Naive thymus-derived CD4-positive, alpha-beta T cell (primary cell): ENCODE measurements around the gene ZNF718. TPM values are rescaled to one million over a fixed set of nuclear protein-coding genes. Genes with fewer than 3 reads are reported as not detected.
"Not testable (repeated sequence)": the region's sequence is repeated elsewhere in the genome, so short reads cannot be mapped to it uniquely, and the experiment has no call there.

Experiments
- ATAC-seq: fragments of 150-1000 bp; cut with Tn5 transposase; 2 replicates; pipeline ENCODE4 v1.10.0; 2021; ENCODE audit warnings: mild to moderate bottlenecking, moderate library complexity
- CTCF ChIA-PET: fragments of 350-600 bp; sonication (Branson Sonifier 250); formaldehyde crosslinking; loops from one replicate; lab custom pipeline; 2021; ENCODE audit warnings: antibody characterized with exemption; lab: Charles Lee
- POLR2A ChIA-PET: fragments of 350-600 bp; sonication (Branson Sonifier 250); formaldehyde crosslinking; loops from one replicate; lab custom pipeline; 2021; ENCODE audit warnings: antibody characterized with exemption, inconsistent platforms; lab: Charles Lee
- DNase-seq, 9 donors: peaks; one replicate each; pipeline versions ENCODE4 v3.0.0 to v3.0.0-alpha.2; 2020 to 2022; ENCODE audit warnings: mixed read lengths in 1 of 9
- H3K27ac ChIP-seq: one replicate; pipeline ENCODE4 v1.7.0; 2013; ENCODE audit warnings: mild to moderate bottlenecking, low read depth, low read length, moderate library complexity
- H3K27me3 ChIP-seq, 2 donors: one replicate each; pipeline ENCODE4 v1.7.0; 2013; ENCODE audit warnings: low read length in 2 of 2, mild to moderate bottlenecking in 2 of 2, moderate library complexity in 2 of 2; ENCODE audit not compliant: control insufficient read depth in 2 of 2, insufficient read depth in 2 of 2
- H3K36me3 ChIP-seq, 3 experiments: 1 replicate in 2 of 3; 2 replicates in 1 of 3; pipeline ENCODE4 v1.7.0; 2013; ENCODE audit warnings: low read length in 3 of 3, mild to moderate bottlenecking in 3 of 3, moderate library complexity in 1 of 3; ENCODE audit not compliant: insufficient read depth in 3 of 3, control insufficient read depth in 2 of 3
- H3K4me1 ChIP-seq, 2 donors: one replicate each; pipeline ENCODE4 v1.7.0; 2013; ENCODE audit warnings: low read length in 2 of 2, mild to moderate bottlenecking in 2 of 2, moderate library complexity in 1 of 2; ENCODE audit not compliant: control insufficient read depth in 2 of 2, insufficient read depth in 2 of 2
- H3K4me3 ChIP-seq: 2 replicates; pipeline ENCODE4 v1.7.0; 2013; ENCODE audit warnings: mild to moderate bottlenecking, low read length
- H3K9me3 ChIP-seq, 3 experiments: 1 replicate in 2 of 3; 2 replicates in 1 of 3; pipeline ENCODE4 v1.7.0; 2013; ENCODE audit warnings: low read length in 3 of 3; ENCODE audit not compliant: control insufficient read depth in 2 of 3
- H3K27ac Mint-ChIP-seq, 9 donors: one replicate each; pipeline ENCODE4 v1.8.0; 2020 to 2022; ENCODE audit warnings: mixed read lengths in 9 of 9, mild to moderate bottlenecking in 8 of 9, moderate library complexity in 5 of 9, inconsistent platforms in 2 of 9
- H3K27me3 Mint-ChIP-seq, 5 donors: one replicate each; pipeline ENCODE4 v1.8.0; 2021 to 2022; ENCODE audit warnings: mixed read lengths in 5 of 5, mild to moderate bottlenecking in 1 of 5
- H3K36me3 Mint-ChIP-seq, 5 donors: one replicate each; pipeline ENCODE4 v1.8.0; 2020 to 2022; ENCODE audit warnings: mixed read lengths in 5 of 5, mild to moderate bottlenecking in 3 of 5, inconsistent platforms in 1 of 5
- H3K4me1 Mint-ChIP-seq, 7 donors: one replicate each; pipeline ENCODE4 v1.8.0; 2020 to 2022; ENCODE audit warnings: mixed read lengths in 7 of 7, mild to moderate bottlenecking in 3 of 7, inconsistent platforms in 1 of 7
- H3K4me3 Mint-ChIP-seq, 10 donors: one replicate each; pipeline ENCODE4 v1.8.0; 2020 to 2022; ENCODE audit warnings: mild to moderate bottlenecking in 10 of 10, mixed read lengths in 10 of 10, moderate library complexity in 6 of 10, inconsistent platforms in 2 of 10
- H3K9me3 Mint-ChIP-seq, 11 donors: one replicate each; pipeline ENCODE4 v1.8.0; 2020 to 2022; ENCODE audit warnings: mixed read lengths in 11 of 11, mild to moderate bottlenecking in 4 of 11, inconsistent platforms in 1 of 11, moderate library complexity in 1 of 11
- intact Hi-C, 2 donors: fragments of 100-400 bp; cut with micrococcal nuclease; formaldehyde crosslinking; loops; one replicate each; pipeline ENCODE4 v1.15.1; 2023
- polyA plus RNA-seq, 2 donors: library from polyadenylated mRNA; unstranded; fragments of 300-500 nt; fragmentation: Illumina TruSeq; gene quantifications; one replicate each; pipeline ENCODE4 v1.2.3, GENCODE V29; 2021
- total RNA-seq, 6 experiments: library from RNA in 5 of 6; stranded (reverse) in 5 of 6; gene quantifications; 1 replicate in 5 of 6; 2 replicates in 1 of 6; pipeline ENCODE4 v1.2.3 and lab custom pipeline; 2021 to 2026

Gene ZNF718
- total and polyA plus RNA-seq, 7 experiments from 2014 or later: 2.4 to 12.3 (median 7.0) TPM

- Mint-ChIP-seq H3K9me3 (peaks cover 13 to 94% (median 62%) of the 10 kb centered on the region in 11 donors), H3K27me3 (no peaks in the 10 kb centered on the region), H3K36me3 (peaks cover 39 to 90% (median 78%) of the 10 kb centered on the region in 5 donors), H3K4me3 (peak overlapping the region in 3 of 10 donors; percentile 19 to 44 (median 23)), H3K4me1 (peaks cover 0 to 39% (median 8%) of the 10 kb centered on the region in 7 donors), H3K27ac (no peak overlapping the region)
- Histone ChIP-seq H3K36me3 (peaks cover 3 to 68% (median 7%) of the 10 kb centered on the region in 3 experiments), H3K4me1 (peaks cover 0 to 4% of the 10 kb centered on the region in 2 donors), H3K9me3 (peaks cover 0 to 80% (median 9%) of the 10 kb centered on the region in 3 experiments), H3K4me3 (no peak overlapping the region), H3K27me3 (no peaks in the 10 kb centered on the region), H3K27ac (no peak overlapping the region)
- intact Hi-C loops: no loop called here
- CTCF ChIA-PET: no interaction called here
- ATAC-seq (no peak), DNase-seq (no peak)
- POLR2A ChIA-PET: interaction anchor here (1.5 kb wide), 1 partner anchor 15 kb away, joined by 11 read pairs; the partner anchor contains the start of gene ZNF718
Observed at GRCh38 chr4:138935-139334, 14.6 kb downstream of the ZNF718 start.

- Histone ChIP-seq H3K4me3 (no peak overlapping the region), H3K36me3 (peaks cover 3 to 61% (median 7%) of the 10 kb centered on the region in 3 experiments), H3K9me3 (peaks cover 0 to 82% (median 9%) of the 10 kb centered on the region in 3 experiments), H3K27ac (no peak overlapping the region), H3K27me3 (no peaks in the 10 kb centered on the region), H3K4me1 (peaks cover 0 to 4% of the 10 kb centered on the region in 2 donors)
- ChIA-PET POLR2A (interaction anchor here (0.7 kb wide), 1 partner anchor 385 kb away, joined by 3 read pairs; no protein-coding TSS in a partner anchor), CTCF (no interaction called here)
- Mint-ChIP-seq H3K36me3 (peaks cover 46 to 92% (median 85%) of the 10 kb centered on the region in 5 donors), H3K27me3 (no peaks in the 10 kb centered on the region), H3K4me1 (peaks cover 0 to 39% (median 8%) of the 10 kb centered on the region in 7 donors), H3K9me3 (peaks cover 15 to 94% (median 65%) of the 10 kb centered on the region in 11 donors), H3K4me3 (peak overlapping the region in 1 of 10 donors; percentile 44), H3K27ac (no peak overlapping the region)
- ATAC-seq (no peak), DNase-seq (no peak)
- intact Hi-C loops: no loop called here
Observed at GRCh38 chr4:139691-140090, 15.4 kb downstream of the ZNF718 start.

GRCh38 chr4:146621-147020, 22.3 kb downstream of the ZNF718 start:
- Histone ChIP-seq H3K4me1 (no peaks in the 10 kb centered on the region), H3K4me3 (peak overlapping the region; percentile 0), H3K9me3 (peaks cover 0 to 82% (median 15%) of the 10 kb centered on the region in 3 experiments), H3K36me3 (peaks cover 3 to 29% (median 5%) of the 10 kb centered on the region in 3 experiments), H3K27ac (no peak overlapping the region), H3K27me3 (no peaks in the 10 kb centered on the region)
- H3K27ac Mint-ChIP-seq: no peak overlapping the region
- ATAC-seq (no peak), DNase-seq (no peak)
- ChIA-PET POLR2A (no interaction called here), CTCF (no interaction called here)
- no peaks in the 10 kb centered on the region for H3K4me1 Mint-ChIP-seq
- intact Hi-C loops: no loop called here
- peaks cover 9 to 95% (median 59%) of the 10 kb centered on the region in 11 donors for H3K9me3 Mint-ChIP-seq
- H3K27me3 Mint-ChIP-seq: no peaks in the 10 kb centered on the region
- H3K4me3 Mint-ChIP-seq: no peak overlapping the region
- H3K36me3 Mint-ChIP-seq: peaks cover 15 to 73% (median 59%) of the 10 kb centered on the region in 5 donors

GRCh38 chr4:147233-147632, 22.9 kb downstream of the ZNF718 start:
- Mint-ChIP-seq H3K27me3 (no peaks in the 10 kb centered on the region), H3K36me3 (peaks cover 15 to 68% (median 55%) of the 10 kb centered on the region in 5 donors), H3K4me3 (no peak overlapping the region), H3K27ac (no peak overlapping the region), H3K4me1 (no peaks in the 10 kb centered on the region), H3K9me3 (peaks cover 9 to 92% (median 59%) of the 10 kb centered on the region in 11 donors)
- ChIA-PET CTCF (no interaction called here), POLR2A (no interaction called here)
- ATAC-seq: no peak
- peaks cover 3 to 29% (median 5%) of the 10 kb centered on the region in 3 experiments for H3K36me3 ChIP-seq
- no peaks in the 10 kb centered on the region for H3K4me1 ChIP-seq
- DNase-seq: no peak
- no peak overlapping the region for H3K27ac ChIP-seq
- no peaks in the 10 kb centered on the region for H3K27me3 ChIP-seq
- intact Hi-C loops: no loop called here
- peak overlapping the region; percentile 21 for H3K4me3 ChIP-seq
- H3K9me3 ChIP-seq: peaks cover 0 to 76% (median 15%) of the 10 kb centered on the region in 3 experiments

GRCh38 chr4:161496-162284, 37.4 kb downstream of the ZNF718 start:
- no peaks in the 10 kb centered on the region for H3K27me3 Mint-ChIP-seq
- intact Hi-C loops: no loop called here
- H3K27ac Mint-ChIP-seq: no peak overlapping the region
- Histone ChIP-seq H3K36me3 (peaks cover 0 to 16% (median 0%) of the 10 kb centered on the region in 3 experiments), H3K4me3 (peak overlapping the region; percentile 12), H3K27me3 (no peaks in the 10 kb centered on the region), H3K9me3 (peaks cover 17 to 74% (median 19%) of the 10 kb centered on the region in 3 experiments), H3K4me1 (no peaks in the 10 kb centered on the region), H3K27ac (no peak overlapping the region)
- no peaks in the 10 kb centered on the region for H3K4me1 Mint-ChIP-seq
- CTCF ChIA-PET: no interaction called here
- POLR2A ChIA-PET: no interaction called here
- H3K4me3 Mint-ChIP-seq: no peak overlapping the region
- H3K9me3 Mint-ChIP-seq: peaks cover 0 to 88% (median 59%) of the 10 kb centered on the region in 11 donors
- DNase-seq (no peak), ATAC-seq (no peak)
- H3K36me3 Mint-ChIP-seq: peaks cover 8 to 47% (median 28%) of the 10 kb centered on the region in 5 donors

GRCh38 chr4:169640-170039, 45.3 kb downstream of the ZNF718 start:
- H3K27me3 ChIP-seq, CTCF ChIA-PET, H3K36me3 ChIP-seq, H3K4me1 Mint-ChIP-seq, H3K27ac Mint-ChIP-seq, H3K27me3 Mint-ChIP-seq, H3K27ac ChIP-seq, H3K4me3 ChIP-seq, intact Hi-C loops, H3K4me3 Mint-ChIP-seq, ATAC-seq, POLR2A ChIA-PET, DNase-seq, H3K4me1 ChIP-seq: not testable (repeated sequence)
- peaks cover 0 to 58% (median 12%) of the 10 kb centered on the region in 3 experiments for H3K9me3 ChIP-seq
- Mint-ChIP-seq H3K36me3 (peaks cover 21 to 37% (median 32%) of the 10 kb centered on the region in 5 donors), H3K9me3 (peaks cover 8 to 100% (median 74%) of the 10 kb centered on the region in 11 donors)
